GM21737 (cell line): ENCODE measurements around the gene C10orf67.

Source experiments
- ATAC-seq: cut with Tn5 transposase; IDR thresholded peaks from one replicate; pipeline ENCODE4 v1.9.1; 2021; ENCODE audit warnings: mild to moderate bottlenecking, moderate library complexity; ENCODE audit not compliant: unreplicated experiment

Gene C10orf67

DNA sequence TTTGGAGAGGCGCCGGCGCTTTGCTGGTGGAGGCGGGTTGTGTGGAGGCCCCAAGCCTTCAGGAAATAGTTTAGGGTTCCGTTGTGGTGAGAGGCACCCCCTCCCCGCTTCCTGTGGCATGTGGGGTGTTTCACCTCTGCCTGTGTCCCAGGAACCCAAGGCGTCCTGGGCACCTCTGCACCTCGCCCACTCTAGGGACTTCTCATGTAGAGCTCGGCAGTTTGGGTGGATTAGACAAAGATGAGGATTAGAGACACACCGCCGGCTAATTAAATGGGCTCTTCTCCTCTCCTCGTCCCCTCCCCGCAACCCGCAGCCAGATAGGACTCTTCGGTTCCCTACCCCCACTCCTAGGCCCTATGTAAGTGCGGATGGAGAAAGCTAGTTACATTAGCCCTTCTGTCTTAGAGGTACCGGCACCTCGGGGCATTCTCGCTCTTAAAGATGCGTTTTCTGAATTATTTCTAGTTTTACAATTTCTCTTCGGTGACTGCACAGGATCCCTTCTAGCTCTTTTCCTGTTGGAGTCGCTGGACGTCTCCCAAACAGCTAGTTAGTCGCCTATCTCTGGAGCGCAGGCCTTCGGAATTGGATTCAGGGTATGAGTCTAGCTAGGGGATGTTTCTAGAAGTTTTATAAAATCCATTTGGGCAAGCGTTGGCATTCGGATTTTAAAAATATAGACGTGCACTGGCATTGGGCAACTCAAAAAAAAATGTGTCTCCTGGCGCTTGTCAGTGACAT is 144.7 kb downstream of the C10orf67 start:
- no peak for ATAC-seq

GRCh38 chr10:23198940-23199767 is 145.4 kb downstream of the C10orf67 start:
- no peak for ATAC-seq

- no peak for ATAC-seq
These were observed 146.0 kb downstream of the C10orf67 start for GRCh38 chr10:23198610-23198939.

DNA sequence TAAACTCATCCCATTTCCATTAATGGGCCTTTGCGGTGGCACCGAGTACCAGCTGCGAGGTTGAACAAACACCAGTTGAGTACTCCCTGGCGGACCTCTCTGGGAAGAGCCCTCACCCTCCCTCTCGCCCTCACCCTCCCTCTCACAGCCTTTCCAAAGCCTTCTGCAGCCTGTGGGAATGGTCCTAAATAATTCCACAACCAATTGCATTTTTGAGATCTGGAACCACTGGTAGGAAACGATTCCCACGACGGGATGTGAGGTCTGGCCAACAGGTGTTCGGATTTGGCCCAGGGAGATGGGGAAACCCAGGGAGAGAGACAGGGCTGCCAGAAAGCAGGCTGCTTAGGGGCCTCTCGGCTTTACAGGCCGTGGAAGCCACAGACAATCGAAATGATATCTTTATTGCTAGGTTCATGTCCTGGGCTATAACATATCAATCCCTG is 147.2 kb downstream of the C10orf67 start:
- ATAC-seq, result no peak

- ATAC-seq, result no peak
These were observed 147.7 kb downstream of the C10orf67 start for GRCh38 chr10:23196915-23197314.

DNA sequence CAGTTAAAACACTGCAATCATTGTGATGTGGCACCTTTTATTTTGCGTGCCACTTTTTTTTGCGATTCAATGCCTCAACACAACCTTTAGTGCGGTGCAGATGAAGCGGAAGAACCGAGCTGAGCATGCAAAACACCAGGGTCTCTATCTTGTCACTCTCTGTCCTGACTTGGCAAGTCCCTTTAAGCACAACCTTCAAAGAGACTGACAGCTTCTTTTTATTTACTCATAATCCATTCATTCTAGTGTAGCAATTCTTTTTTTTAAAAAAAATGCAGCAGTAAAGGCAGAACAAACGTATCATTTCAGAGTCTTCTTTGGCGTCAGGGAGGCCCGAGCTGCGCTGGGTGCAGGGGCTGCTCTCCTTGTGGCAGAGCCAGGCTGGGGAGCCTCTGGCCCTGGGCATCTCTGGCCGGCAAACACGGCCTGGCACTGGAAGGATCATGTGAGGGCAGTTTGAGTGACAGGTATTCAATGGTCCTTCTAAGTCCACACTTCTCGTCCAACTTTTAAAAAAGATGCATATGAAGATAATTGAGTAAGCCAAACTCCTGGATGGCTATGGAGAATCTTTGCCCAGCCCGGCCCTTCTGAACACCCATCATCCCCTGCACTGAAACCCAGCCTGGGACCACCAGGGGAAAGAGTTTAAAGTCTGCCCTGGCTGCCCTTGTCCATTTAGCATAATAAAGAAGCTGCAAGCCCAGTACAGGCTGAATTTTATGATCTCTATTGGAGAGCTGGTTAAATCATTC is 148.6 kb downstream of the C10orf67 start:
- ATAC-seq, result no peak

GRCh38 chr10:23194966-23195845 is 149.4 kb downstream of the C10orf67 start:
- no peak for ATAC-seq

DNA sequence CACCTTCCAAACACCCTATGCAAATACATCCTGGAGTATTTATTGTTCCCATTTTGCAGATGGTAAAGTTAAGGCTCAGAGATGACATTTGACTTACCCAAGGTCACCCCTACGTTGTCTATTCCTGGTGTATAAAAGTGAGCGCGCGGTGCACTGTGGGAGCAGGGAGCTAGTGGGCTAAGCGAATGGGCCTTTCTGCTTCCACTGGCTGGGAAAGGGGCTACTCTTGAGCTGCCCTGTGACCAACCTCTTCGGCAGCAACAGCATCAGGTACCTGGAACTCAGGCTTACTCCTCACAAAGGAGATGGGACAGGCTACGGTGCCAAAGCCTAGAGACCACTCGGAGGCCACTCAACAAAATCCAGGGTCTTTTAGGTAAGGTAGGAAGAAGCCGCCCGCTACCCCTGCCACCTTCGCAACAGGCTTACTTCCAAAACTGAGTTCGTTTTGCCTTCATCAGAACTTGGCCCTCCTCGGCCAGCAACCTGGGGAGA is 150.1 kb downstream of the C10orf67 start:
- ATAC-seq, result no peak

DNA sequence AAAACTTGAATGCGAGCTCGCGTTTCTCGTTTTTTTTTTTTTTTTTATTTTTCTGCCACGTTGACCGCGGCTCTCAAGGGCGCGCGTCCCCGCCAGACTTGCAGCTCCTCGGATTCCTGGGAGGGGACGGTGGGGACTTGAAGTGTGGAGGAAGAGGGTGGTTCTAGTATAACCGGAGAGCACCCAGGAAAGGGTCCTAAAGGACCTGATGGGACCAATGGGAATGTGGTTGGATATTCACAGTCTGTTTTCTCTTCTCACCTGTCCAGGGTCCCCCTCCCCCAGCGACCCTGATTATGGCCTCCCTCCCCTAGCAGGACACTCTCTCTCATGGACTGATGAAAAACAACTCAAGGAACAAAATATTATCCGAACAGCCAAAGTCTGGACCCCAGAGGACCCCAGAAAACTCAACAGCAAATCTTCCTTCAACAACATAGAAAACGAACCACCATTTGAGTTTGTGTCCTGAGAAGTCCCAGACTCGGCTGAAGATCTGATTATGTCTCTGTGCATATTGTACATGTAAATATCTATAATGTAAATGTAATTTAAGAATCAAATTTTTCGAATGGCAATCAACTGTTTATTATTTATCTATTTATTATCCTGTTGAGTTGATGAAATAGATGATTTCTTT is 151.0 kb downstream of the C10orf67 start:
- ATAC-seq, result no peak

DNA sequence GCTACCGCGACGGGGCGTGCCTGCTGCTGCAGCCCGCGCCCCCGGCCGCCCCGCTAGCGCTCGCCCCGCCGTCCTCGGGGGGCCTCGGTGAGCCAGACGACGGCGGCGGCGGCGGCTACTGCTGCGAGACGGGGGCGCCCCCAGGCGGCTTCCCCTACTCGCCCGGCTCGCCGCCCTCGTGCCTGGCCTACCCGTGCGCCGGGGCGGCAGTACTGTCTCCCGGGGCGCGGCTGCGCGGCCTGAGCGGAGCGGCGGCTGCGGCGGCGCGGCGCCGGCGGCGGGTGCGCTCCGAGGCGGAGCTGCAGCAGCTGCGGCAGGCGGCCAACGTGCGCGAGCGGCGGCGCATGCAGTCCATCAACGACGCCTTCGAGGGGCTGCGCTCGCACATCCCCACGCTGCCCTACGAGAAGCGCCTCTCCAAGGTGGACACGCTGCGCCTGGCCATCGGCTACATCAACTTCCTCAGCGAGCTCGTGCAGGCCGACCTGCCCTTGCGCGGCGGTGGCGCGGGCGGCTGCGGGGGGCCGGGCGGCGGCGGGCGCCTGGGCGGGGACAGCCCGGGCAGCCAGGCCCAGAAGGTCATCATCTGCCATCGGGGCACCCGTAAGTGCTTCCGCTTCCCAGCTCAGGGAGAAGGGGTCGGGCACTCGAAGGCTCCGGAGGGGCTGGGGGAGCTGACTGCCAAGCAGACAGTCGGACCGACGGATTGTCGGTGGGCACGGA is 151.7 kb downstream of the C10orf67 start:
- no peak for ATAC-seq

DNA sequence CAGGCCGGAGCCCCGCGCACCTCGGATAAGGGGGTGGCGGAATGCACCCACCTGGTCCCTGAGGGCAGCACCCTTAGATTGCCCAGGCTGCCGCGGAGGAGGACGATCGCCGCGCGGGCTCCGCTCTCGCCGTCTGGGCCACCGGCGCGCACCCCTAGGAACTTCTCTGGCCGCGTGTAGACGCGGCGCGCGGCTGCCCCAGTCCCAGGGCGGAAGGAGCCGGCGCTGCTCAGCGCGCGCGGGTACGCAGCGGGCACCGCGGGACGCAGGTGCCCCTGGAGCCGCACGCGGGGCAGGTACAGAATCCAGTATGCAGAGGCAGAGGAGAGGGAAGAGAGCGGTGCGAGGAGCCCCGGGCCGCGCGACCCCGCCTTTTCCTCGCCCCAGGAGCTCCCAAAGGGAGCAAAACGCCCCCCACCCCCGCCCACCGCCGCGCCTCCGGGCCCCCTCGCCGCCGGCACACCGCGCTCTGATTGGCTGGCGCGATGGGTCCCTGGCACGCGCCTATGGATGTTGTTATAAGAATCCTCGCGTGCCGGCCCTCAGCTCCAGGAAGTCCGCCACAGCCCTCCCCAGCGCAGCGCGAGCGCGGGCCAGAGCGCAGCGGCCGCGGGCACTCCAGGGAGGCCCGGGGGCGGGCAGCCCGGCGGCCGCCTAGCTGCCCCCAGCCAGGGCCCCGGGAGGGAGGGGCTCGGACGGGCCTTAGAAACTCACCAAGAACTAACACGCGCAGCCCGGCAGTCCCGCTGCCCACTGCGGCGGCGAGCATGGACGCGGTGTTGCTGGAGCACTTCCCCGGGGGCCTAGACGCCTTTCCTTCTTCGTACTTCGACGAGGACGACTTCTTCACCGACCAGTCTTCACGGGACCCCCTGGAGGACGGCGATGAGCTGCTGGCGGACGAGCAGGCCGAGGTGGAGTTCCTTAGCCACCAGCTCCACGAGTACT is 152.6 kb downstream of the C10orf67 start, which contains the start of gene PTF1A:
PTF1A (plus strand) TSS at position 549 of the 948 bp plus-strand sequence; CDS start at position 768, 219 bp downstream.
- ATAC-seq, result no peak

GRCh38 chr10:23190872-23191763 is 153.5 kb downstream of the C10orf67 start:
- no peak for ATAC-seq

GRCh38 chr10:23189024-23189423 is 155.6 kb downstream of the C10orf67 start:
- no peak for ATAC-seq

DNA sequence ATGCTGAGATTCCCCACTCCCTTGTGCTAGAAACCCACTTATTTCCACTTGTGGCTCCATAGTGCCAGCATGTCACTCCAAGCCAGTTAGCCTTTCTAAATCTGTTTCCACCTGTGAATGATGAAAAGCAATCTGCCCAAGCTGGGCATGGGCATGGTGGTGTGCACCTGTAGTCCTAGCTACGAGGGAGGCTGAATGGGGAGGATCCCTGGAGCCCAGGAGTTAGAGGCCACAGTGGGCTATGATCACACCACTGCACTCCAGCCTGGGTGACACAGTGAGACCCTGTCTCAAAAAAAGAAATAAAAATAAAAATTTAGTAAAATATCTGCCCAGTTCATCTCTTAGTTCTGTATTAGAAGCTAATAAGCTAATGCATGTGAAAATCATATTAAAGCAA is 157.4 kb downstream of the C10orf67 start:
- ATAC-seq, result no peak

DNA sequence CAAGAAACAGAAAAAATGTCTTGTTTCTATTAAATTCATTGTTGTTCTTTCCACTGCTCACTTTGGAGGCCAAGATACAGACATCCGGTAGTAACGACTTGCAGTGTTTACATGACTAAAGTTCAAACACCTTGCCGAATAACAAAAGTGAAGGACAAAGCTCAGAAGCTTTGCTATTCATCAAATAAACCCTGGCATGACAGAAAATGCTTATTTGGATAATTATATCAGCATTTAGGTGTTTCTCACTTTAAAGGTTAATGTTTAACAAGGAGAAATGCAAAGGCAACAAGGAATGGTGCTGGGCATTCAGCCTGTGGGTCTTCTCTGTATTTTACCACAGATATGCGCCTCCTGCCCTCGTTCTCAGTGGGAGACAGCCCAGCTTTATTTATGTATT is 157.9 kb downstream of the C10orf67 start:
- no peak for ATAC-seq

DNA sequence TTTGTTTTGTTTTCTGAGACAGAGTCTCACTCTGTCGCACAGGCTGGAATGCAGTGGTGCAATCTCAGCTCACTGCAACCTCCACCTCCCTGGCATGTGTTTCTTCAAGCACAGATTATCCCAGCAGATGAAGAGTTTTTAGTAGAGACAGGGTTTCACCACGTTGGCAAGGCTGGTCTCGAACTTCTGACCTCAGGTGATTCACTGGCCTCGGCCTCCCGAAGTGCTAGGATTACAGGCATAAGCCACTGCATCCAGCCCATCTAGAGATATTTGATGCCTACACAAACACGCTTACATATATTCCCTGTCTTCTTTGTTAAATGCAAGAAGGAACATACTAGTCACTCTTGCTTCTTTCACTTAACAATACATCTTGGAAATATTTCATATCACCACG is 158.4 kb downstream of the C10orf67 start:
- no peak for ATAC-seq

- ATAC-seq, result no peak
These were observed 169.6 kb downstream of the C10orf67 start for GRCh38 chr10:23174977-23175512.
